Gastrocnemius medialis (tissue), 4 donors: ENCODE results near the gene HEBP2. TPM values are rescaled to one million over a fixed set of nuclear protein-coding genes. Genes with fewer than 3 reads are reported as not detected.

Experiments
- ATAC-seq, 2 donors: fragments of 150-250 bp; one replicate each; pipeline ENCODE4 v1.9.1; 2016
- DNase-seq, 2 donors: peaks; one replicate each; pipeline ENCODE4 v3.0.0-alpha.2; 2019
- H3K27ac ChIP-seq, 4 donors: fragments of 200-600 bp; sonication (generic); 1 replicate in 1 of 4; 2 replicates in 3 of 4; pipeline ENCODE4 v1.5.1; 2016 to 2018; ENCODE audit warnings: mild to moderate bottlenecking in 2 of 4, moderate library complexity in 1 of 4
- H3K27me3 ChIP-seq, 3 donors: fragments of 200-600 bp; sonication (generic) in 2 of 3; 1 replicate in 1 of 3; 2 replicates in 2 of 3; pipeline versions ENCODE4 v1.5.1 to v1.6.0; 2016 to 2019; ENCODE audit warnings: mild to moderate bottlenecking in 1 of 3, moderate library complexity in 1 of 3
- H3K36me3 ChIP-seq, 2 donors: fragments of 200-600 bp; sonication (generic) in 1 of 2; one replicate each; pipeline ENCODE4 v1.5.1; 2017 to 2018
- H3K4me1 ChIP-seq, 2 donors: fragments of 200-600 bp; sonication (generic) in 1 of 2; one replicate each; pipeline ENCODE4 v1.5.1; 2016 to 2017; ENCODE audit warnings: mild to moderate bottlenecking in 2 of 2
- H3K4me3 ChIP-seq, 4 donors: fragments of 200-600 bp; sonication (generic) in 3 of 4; 1 replicate in 1 of 4; 2 replicates in 3 of 4; pipeline ENCODE4 v1.5.1; 2016 to 2019; ENCODE audit warnings: mild to moderate bottlenecking in 2 of 4
- H3K9me3 ChIP-seq, 3 donors: fragments of 200-600 bp; sonication (generic) in 2 of 3; 1 replicate in 1 of 3; 2 replicates in 2 of 3; pipeline ENCODE4 v1.5.1; 2016 to 2019
- POLR2A ChIP-seq, 2 donors: fragments of 450-650 bp; IDR thresholded peaks; one replicate each; pipeline ENCODE4 v1.6.1; 2017; ENCODE audit warnings: antibody characterized with exemption in 2 of 2, mild to moderate bottlenecking in 2 of 2, moderate library complexity in 2 of 2
- in situ Hi-C, 4 donors: fragments of 200-750 bp; cut with MboI; loops; one replicate each; pipeline versions ENCODE4 v1.15.0 to v1.8.0; 2017; ENCODE audit warnings: low sequenced_read_pairs in 4 of 4
- intact Hi-C: fragments of 100-400 bp; cut with DNase I; formaldehyde crosslinking; loops from one replicate; pipeline ENCODE4 v1.15.1; 2023; ENCODE audit warnings: low total_unique reads
- total RNA-seq, 4 donors: library from RNA; depleted of rRNA; stranded (reverse); fragments of >200 nt; gene quantifications; one replicate each; pipeline versions ENCODE4 v1.1.0 to v1.2.3, GENCODE V29; 2016
- TF ChIP-seq, protein P1 (sequence below), 5 experiments: fragments of 450-650 bp in 3 of 5; fragments of 200-600 bp in 2 of 5; sonication (generic) in 2 of 5; IDR thresholded peaks in 4 of 5; conservative IDR thresholded peaks in 1 of 5; 1 replicate in 4 of 5; 2 replicates in 1 of 5; pipeline ENCODE4 v1.5.1; 2016 to 2019; ENCODE audit warnings: antibody characterized with exemption in 5 of 5, mild to moderate bottlenecking in 3 of 5, moderate library complexity in 3 of 5

HEBP2 gene
- total RNA-seq, 4 donors from 2014 or later: 60.3 to 81.5 (median 74.8) TPM

DNA sequence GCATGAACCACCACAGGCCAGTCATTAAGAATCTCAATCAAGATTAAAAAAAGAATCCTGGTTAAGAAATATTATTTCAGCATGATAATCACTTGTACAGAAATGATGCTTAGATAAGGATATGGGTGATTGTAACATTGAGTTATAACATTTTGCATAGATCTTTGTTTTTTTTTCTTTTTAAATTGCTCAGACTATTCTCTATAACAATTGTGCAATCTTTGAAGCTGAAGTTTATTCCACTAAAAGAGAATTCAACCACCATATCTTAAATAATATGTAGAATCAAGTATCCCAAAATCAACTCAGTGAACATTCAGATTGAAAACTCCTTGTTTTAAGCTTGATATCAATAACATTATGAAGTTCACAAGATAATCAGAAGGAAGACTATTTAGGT, 27.0 kb upstream of the HEBP2 start:
- no peak for ATAC-seq
- no peak for TF ChIP-seq POLR2A (IDR thresholded peaks at IDR 0.05)
- TF ChIP-seq, protein P1, sequence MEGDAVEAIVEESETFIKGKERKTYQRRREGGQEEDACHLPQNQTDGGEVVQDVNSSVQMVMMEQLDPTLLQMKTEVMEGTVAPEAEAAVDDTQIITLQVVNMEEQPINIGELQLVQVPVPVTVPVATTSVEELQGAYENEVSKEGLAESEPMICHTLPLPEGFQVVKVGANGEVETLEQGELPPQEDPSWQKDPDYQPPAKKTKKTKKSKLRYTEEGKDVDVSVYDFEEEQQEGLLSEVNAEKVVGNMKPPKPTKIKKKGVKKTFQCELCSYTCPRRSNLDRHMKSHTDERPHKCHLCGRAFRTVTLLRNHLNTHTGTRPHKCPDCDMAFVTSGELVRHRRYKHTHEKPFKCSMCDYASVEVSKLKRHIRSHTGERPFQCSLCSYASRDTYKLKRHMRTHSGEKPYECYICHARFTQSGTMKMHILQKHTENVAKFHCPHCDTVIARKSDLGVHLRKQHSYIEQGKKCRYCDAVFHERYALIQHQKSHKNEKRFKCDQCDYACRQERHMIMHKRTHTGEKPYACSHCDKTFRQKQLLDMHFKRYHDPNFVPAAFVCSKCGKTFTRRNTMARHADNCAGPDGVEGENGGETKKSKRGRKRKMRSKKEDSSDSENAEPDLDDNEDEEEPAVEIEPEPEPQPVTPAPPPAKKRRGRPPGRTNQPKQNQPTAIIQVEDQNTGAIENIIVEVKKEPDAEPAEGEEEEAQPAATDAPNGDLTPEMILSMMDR (IDR thresholded peaks at IDR 0.05 in 4 of 5, conservative IDR thresholded peaks at IDR 0.05 in 1 of 5): no peak
- Histone ChIP-seq H3K27ac (no peak overlapping the region), H3K36me3 (no peaks in the 10 kb centered on the region), H3K9me3 (no peaks in the 10 kb centered on the region), H3K27me3 (no peaks in the 10 kb centered on the region), H3K4me3 (no peak overlapping the region), H3K4me1 (no peaks in the 10 kb centered on the region)
- intact Hi-C loops (no loop called here), in situ Hi-C loops (no loop called here)
- DNase-seq: no peak

- TF ChIP-seq POLR2A (IDR thresholded peaks at IDR 0.05): no peak
- TF ChIP-seq, protein P1 (IDR thresholded peaks at IDR 0.05 in 4 of 5, conservative IDR thresholded peaks at IDR 0.05 in 1 of 5): no peak
- no peak for ATAC-seq
- intact Hi-C loops: no loop called here
Observed at GRCh38 chr6:138377844-138378243, 26.2 kb upstream of the HEBP2 start, which contains the start of gene SMIM28. SMIM28 (plus strand) TSS chr6:138377905; CDS start chr6:138378073, 168 bp downstream.

DNA sequence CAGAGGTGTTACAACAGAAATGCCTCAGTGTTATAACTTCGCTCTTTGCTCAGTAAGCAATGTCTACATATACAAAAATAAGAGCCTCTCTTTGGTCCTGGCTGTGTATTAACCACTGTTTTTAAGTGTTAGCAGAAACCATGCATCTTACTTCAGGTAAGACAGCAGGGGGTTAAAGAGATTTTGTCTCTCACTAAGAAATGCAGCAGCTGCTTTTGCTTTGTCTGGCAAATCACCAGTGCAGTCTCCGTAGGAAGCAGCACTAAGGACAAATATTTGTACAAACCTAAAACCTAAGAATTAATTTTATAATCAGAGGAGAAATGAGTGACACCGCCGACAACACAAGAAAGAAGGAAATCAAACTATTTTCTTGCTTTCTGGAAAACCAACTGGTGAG, 25.6 kb upstream of the HEBP2 start:
- TF ChIP-seq, protein P1 (IDR thresholded peaks at IDR 0.05 in 4 of 5, conservative IDR thresholded peaks at IDR 0.05 in 1 of 5): no peak
- TF ChIP-seq POLR2A (IDR thresholded peaks at IDR 0.05): no peak
- H3K27ac ChIP-seq: no peak overlapping the region
- DNase-seq (no peak), ATAC-seq (no peak)
- intact Hi-C loops (no loop called here), in situ Hi-C loops (no loop called here)
- no peaks in the 10 kb centered on the region for H3K27me3 ChIP-seq
- H3K4me3 ChIP-seq: no peak overlapping the region
- no peaks in the 10 kb centered on the region for H3K36me3 ChIP-seq
- no peaks in the 10 kb centered on the region for H3K4me1 ChIP-seq
- H3K9me3 ChIP-seq: no peaks in the 10 kb centered on the region

More at GRCh38 chr6:138377844-138378243, 26.2 kb upstream of the HEBP2 start, which contains the start of gene SMIM28:
- DNase-seq: no peak
- Histone ChIP-seq H3K27ac (no peak within 1 kb of the TSS), H3K9me3 (no peaks in the 10 kb centered on the region), H3K36me3 (no peaks in the 10 kb centered on the region), H3K27me3 (no peaks in the 10 kb centered on the region), H3K4me3 (no peak within 1 kb of the TSS), H3K4me1 (no peaks in the 10 kb centered on the region)
- in situ Hi-C loops: no loop called here

DNA sequence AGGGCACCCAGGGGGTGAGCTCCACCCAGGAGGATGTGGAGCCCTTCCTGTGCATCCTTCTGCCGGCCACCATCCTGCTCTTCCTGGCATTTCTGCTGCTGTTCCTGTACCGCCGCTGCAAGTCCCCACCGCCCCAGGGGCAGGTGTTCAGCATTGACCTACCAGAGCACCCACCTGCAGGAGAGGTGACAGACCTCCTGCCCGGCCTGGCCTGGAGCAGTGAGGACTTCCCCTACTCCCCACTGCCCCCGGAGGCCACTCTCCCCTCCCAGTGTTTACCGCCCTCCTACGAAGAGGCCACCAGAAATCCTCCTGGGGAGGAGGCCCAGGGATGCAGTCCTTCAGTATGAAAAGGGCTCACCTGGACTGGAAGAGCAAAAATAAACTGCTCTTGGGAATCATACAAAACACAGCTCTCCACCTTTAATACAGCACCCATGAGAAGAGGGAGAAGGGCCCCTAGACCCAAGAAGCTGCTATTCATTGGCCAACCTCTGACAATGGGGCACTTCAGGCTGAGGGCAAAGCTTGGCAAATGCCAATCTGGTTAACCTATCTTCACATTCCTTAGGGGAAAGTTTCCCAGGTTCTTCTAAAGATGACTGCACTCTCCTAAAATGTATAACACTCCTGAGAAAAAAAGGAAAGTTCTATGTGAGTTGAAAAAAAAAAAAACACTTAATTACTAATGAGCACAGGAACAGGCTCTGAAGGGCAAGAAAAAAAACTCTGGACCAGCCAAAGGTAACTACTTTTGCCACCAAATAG, 21.3 kb upstream of the HEBP2 start:
- in situ Hi-C loops: no loop called here
- no peak for ATAC-seq
- H3K27ac ChIP-seq: no peak overlapping the region

More for the DNA sequence above, 21.3 kb upstream of the HEBP2 start:
- H3K36me3 ChIP-seq: no peaks in the 10 kb centered on the region
- H3K4me1 ChIP-seq: no peaks in the 10 kb centered on the region
- DNase-seq: no peak
- intact Hi-C loops: no loop called here
- no peak overlapping the region for H3K4me3 ChIP-seq
- no peaks in the 10 kb centered on the region for H3K9me3 ChIP-seq
- no peaks in the 10 kb centered on the region for H3K27me3 ChIP-seq
- TF ChIP-seq, protein P1 (IDR thresholded peaks at IDR 0.05 in 4 of 5, conservative IDR thresholded peaks at IDR 0.05 in 1 of 5): no peak
- TF ChIP-seq POLR2A (IDR thresholded peaks at IDR 0.05): no peak
